CD14-positive monocyte (primary cell): ENCODE data around the gene OXNAD1. TPM values are rescaled to one million over a fixed set of nuclear protein-coding genes. Genes with fewer than 3 reads are reported as not detected.

Experiments used
- DNase-seq, 3 donors: peaks; one replicate each; pipeline ENCODE4 v3.0.0-alpha.2; 2011 to 2022
- H2AFZ ChIP-seq: 2 replicates; pipeline ENCODE4 v1.6.0; 2012; ENCODE audit warnings: mild to moderate bottlenecking, low read depth, low read length, inconsistent platforms; ENCODE audit not compliant: insufficient read depth, poor library complexity, severe bottlenecking
- H3K27ac ChIP-seq, 2 donors: 1 replicate in 1 of 2; 2 replicates in 1 of 2; pipeline ENCODE4 v1.5.1; 2012 to 2013; ENCODE audit warnings: low read length in 2 of 2, control low read depth in 1 of 2, inconsistent platforms in 1 of 2, low read depth in 1 of 2, mild to moderate bottlenecking in 1 of 2
- H3K27me3 ChIP-seq, 2 donors: one replicate each; pipeline versions ENCODE4 v1.6.0 to v1.6.1; 2011 to 2013; ENCODE audit warnings: low read length in 2 of 2; ENCODE audit not compliant: control insufficient read depth in 2 of 2, insufficient read depth in 2 of 2
- H3K36me3 ChIP-seq, 2 donors: replicated peaks in 1 of 2; 1 replicate in 1 of 2; 2 replicates in 1 of 2; pipeline versions ENCODE4 v1.5.1 to v1.6.1; 2012 to 2013; ENCODE audit warnings: low read length in 2 of 2, control low read depth in 1 of 2, inconsistent platforms in 1 of 2, mild to moderate bottlenecking in 1 of 2; ENCODE audit not compliant: insufficient read depth in 2 of 2, control insufficient read depth in 1 of 2
- H3K4me1 ChIP-seq, 2 donors: 1 replicate in 1 of 2; 2 replicates in 1 of 2; pipeline versions ENCODE4 v1.5.1 to v1.6.1; 2012 to 2013; ENCODE audit warnings: low read length in 2 of 2, control low read depth in 1 of 2, inconsistent platforms in 1 of 2, mild to moderate bottlenecking in 1 of 2, moderate library complexity in 1 of 2; ENCODE audit not compliant: insufficient read depth in 2 of 2, control insufficient read depth in 1 of 2
- H3K4me2 ChIP-seq: replicated peaks from 2 replicates; pipeline ENCODE3; 2012; ENCODE audit warnings: low read length, moderate library complexity, mild to moderate bottlenecking; ENCODE audit not compliant: poor library complexity, severe bottlenecking; ENCODE audit errors: extremely low read depth
- H3K4me3 ChIP-seq, 3 experiments: fragments of 200-600 bp in 1 of 3; sonication (generic) in 1 of 3; replicated peaks in 1 of 3; 1 replicate in 2 of 3; 2 replicates in 1 of 3; pipeline ENCODE4 v1.5.1; 2011 to 2013; ENCODE audit warnings: low read length in 3 of 3, mild to moderate bottlenecking in 3 of 3, control low read depth in 2 of 3, low read depth in 2 of 3, inconsistent platforms in 1 of 3, moderate library complexity in 1 of 3
- H3K79me2 ChIP-seq: 2 replicates; pipeline ENCODE4 v1.6.0; 2012; ENCODE audit warnings: mild to moderate bottlenecking, control low read depth, inconsistent platforms, low read length, moderate library complexity; ENCODE audit not compliant: insufficient read depth
- H3K9ac ChIP-seq: 2 replicates; pipeline ENCODE4 v1.6.0; 2017; ENCODE audit warnings: low read length, mild to moderate bottlenecking; ENCODE audit not compliant: insufficient read depth, poor library complexity, severe bottlenecking
- H3K9me3 ChIP-seq, 2 donors: replicated peaks in 1 of 2; 1 replicate in 1 of 2; 2 replicates in 1 of 2; pipeline versions ENCODE4 v1.5.1 to v1.6.1; 2012 to 2013; ENCODE audit warnings: low read length in 2 of 2, control low read depth in 1 of 2; ENCODE audit not compliant: control insufficient read depth in 1 of 2, insufficient read depth in 1 of 2
- H4K20me1 ChIP-seq: 2 replicates; pipeline ENCODE4 v1.6.0; 2012; ENCODE audit warnings: mild to moderate bottlenecking, low read length, control low read depth, moderate library complexity; ENCODE audit not compliant: insufficient read depth
- H3K27ac Mint-ChIP-seq, 7 donors: one replicate each; pipeline ENCODE4 v1.8.0; 2020; ENCODE audit warnings: mild to moderate bottlenecking in 7 of 7, mixed read lengths in 7 of 7, moderate library complexity in 6 of 7, inconsistent platforms in 2 of 7
- H3K27me3 Mint-ChIP-seq, 3 donors: one replicate each; pipeline ENCODE4 v1.8.0; 2021 to 2022; ENCODE audit warnings: low read depth in 3 of 3, mild to moderate bottlenecking in 3 of 3, mixed read lengths in 3 of 3, moderate library complexity in 3 of 3, inconsistent platforms in 1 of 3
- H3K36me3 Mint-ChIP-seq, 2 donors: one replicate each; pipeline ENCODE4 v1.8.0; 2020; ENCODE audit warnings: mixed read lengths in 2 of 2, inconsistent platforms in 1 of 2, mild to moderate bottlenecking in 1 of 2
- H3K4me1 Mint-ChIP-seq: one replicate; pipeline ENCODE4 v1.8.0; 2020; ENCODE audit warnings: mild to moderate bottlenecking, mixed read lengths
- H3K4me3 Mint-ChIP-seq, 2 donors: one replicate each; pipeline ENCODE4 v1.8.0; 2020; ENCODE audit warnings: mild to moderate bottlenecking in 2 of 2, mixed read lengths in 2 of 2, moderate library complexity in 1 of 2
- H3K9me3 Mint-ChIP-seq, 7 donors: one replicate each; pipeline ENCODE4 v1.8.0; 2020 to 2022; ENCODE audit warnings: mixed read lengths in 7 of 7, mild to moderate bottlenecking in 6 of 7, moderate library complexity in 6 of 7, inconsistent platforms in 2 of 7
- CTCF ChIP-seq: fragments of 200-600 bp; IDR thresholded peaks from one replicate; pipeline ENCODE4 v1.8.0; 2022; ENCODE audit warnings: antibody characterized with exemption, mild to moderate bottlenecking
- WGBS: methylation state at CpG from one replicate; pipeline ENCODE4 v1.1.5; 2013; ENCODE audit warnings: missing lambda C conversion rate; ENCODE audit not compliant: insufficient coverage; 5-methylcytosine and 5-hydroxymethylcytosine counted together
- intact Hi-C, 2 donors: fragments of 100-400 bp; cut with micrococcal nuclease; formaldehyde crosslinking; loops; one replicate each; pipeline versions ENCODE4 v1.15.0 to v1.15.1; 2023
- polyA plus RNA-seq, 3 donors: library from polyadenylated mRNA; depleted of rRNA in 1 of 3; unstranded in 2 of 3; stranded (reverse) in 1 of 3; fragments of 300-500 nt in 2 of 3; fragments of >200 nt in 1 of 3; fragmentation: Illumina TruSeq in 2 of 3; gene quantifications; 1 replicate in 2 of 3; 2 replicates in 1 of 3; pipeline ENCODE4 v1.2.3, GENCODE V29; 2012 to 2021

OXNAD1 gene
- polyA plus RNA-seq, 3 donors = 3.7 to 5.1 (median 4.4) TPM

- Mint-ChIP-seq H3K36me3 (peaks cover 48 to 57% of the 10 kb centered on the region in 2 donors), H3K9me3 (no peaks in the 10 kb centered on the region), H3K4me1 (peaks cover 7% of the 10 kb centered on the region), H3K27me3 (no peaks in the 10 kb centered on the region), H3K27ac (no peak overlapping the region), H3K4me3 (no peak overlapping the region)
- no peak overlapping the region for H3K4me3 ChIP-seq
- no peaks in the 10 kb centered on the region for H3K27me3 ChIP-seq
- H3K36me3 ChIP-seq = peaks cover 17 to 69% of the 10 kb centered on the region in 2 donors
- H3K4me1 ChIP-seq = no peaks in the 10 kb centered on the region
- H3K79me2 ChIP-seq = no peaks in the 10 kb centered on the region
- H4K20me1 ChIP-seq = no peaks in the 10 kb centered on the region
- no peak for TF ChIP-seq CTCF
- H3K9me3 ChIP-seq = no peaks in the 10 kb centered on the region
- H3K9ac ChIP-seq = no peak overlapping the region
- intact Hi-C loops = no loop called here
- no peak overlapping the region for H3K27ac ChIP-seq
- H3K4me2 ChIP-seq = no peak overlapping the region
- WGBS = 100% methylated on average over 3 of the region's 4 CpGs
- no peak overlapping the region for H2AFZ ChIP-seq
- DNase-seq = no peak
These were observed 82.5 kb downstream of the OXNAD1 start for GRCh38 chr3:16347548-16347947.

GRCh38 chr3:16349986-16350596, 85.1 kb downstream of the OXNAD1 start:
- no peak for TF ChIP-seq CTCF
- Mint-ChIP-seq H3K36me3 (peaks cover 56 to 74% of the 10 kb centered on the region in 2 donors), H3K27me3 (no peaks in the 10 kb centered on the region), H3K4me1 (peaks cover 6% of the 10 kb centered on the region), H3K4me3 (no peak overlapping the region), H3K27ac (no peak overlapping the region), H3K9me3 (peaks cover 0 to 2% (median 0%) of the 10 kb centered on the region in 7 donors)
- Histone ChIP-seq H3K4me1 (no peaks in the 10 kb centered on the region), H3K9ac (no peak overlapping the region), H3K36me3 (peaks cover 17 to 61% of the 10 kb centered on the region in 2 donors), H3K27ac (no peak overlapping the region), H2AFZ (no peak overlapping the region), H3K4me3 (no peak overlapping the region), H3K9me3 (no peaks in the 10 kb centered on the region), H3K27me3 (no peaks in the 10 kb centered on the region), H3K4me2 (no peak overlapping the region), H3K79me2 (no peaks in the 10 kb centered on the region), H4K20me1 (no peaks in the 10 kb centered on the region)
- no CpG with 5 or more reads among the region's 2 CpGs for WGBS
- intact Hi-C loops = no loop called here
- DNase-seq = no peak
